GM23248 (cell line): ENCODE results near the gene SAMD8.

Experiments
- EZH2 ChIP-seq: fragments of 200-600 bp; sonication (generic); IDR thresholded peaks from 2 replicates; pipeline ENCODE4 v1.6.1; 2018; ENCODE audit warnings: antibody characterized with exemption, mild to moderate bottlenecking; ENCODE audit not compliant: insufficient read depth, poor library complexity, severe bottlenecking
- EZH2phosphoT487 ChIP-seq: fragments of 200-600 bp; sonication (generic); IDR thresholded peaks from 2 replicates; pipeline ENCODE4 v1.6.1; 2018; ENCODE audit warnings: antibody characterized with exemption, moderate library complexity, mild to moderate bottlenecking, low read depth; ENCODE audit not compliant: insufficient read depth

GRCh38 chr10:75226095-75226494 is 114.6 kb downstream of the SAMD8 start:
- TF ChIP-seq EZH2phosphoT487 (no peak), EZH2 (no peak)
